ENCODE results near the gene FUT1. TPM values are rescaled to one million over a fixed set of nuclear protein-coding genes. Genes with fewer than 3 reads are reported as not detected.

The FUT1 gene
- total RNA-seq, 4 donors from 2014 or later: 0.98 to 4.2 (median 2.4) TPM

GRCh38 chr19:48713864-48714755 lies 38.3 kb downstream of the FUT1 start:
- peak overlapping the region; percentile 54 to 62 (median 59) for H3K4me3 ChIP-seq
- WGBS, 2 donors: 0 to 2% methylated on average over 43 to 63 of the region's 67 CpGs
- peaks cover 0 to 10% (median 0%) of the 10 kb centered on the region in 4 donors for H3K9me3 ChIP-seq
- peak; percentile 97 to 99 for DNase-seq (ENCODE audit: low spot score in 2 of 2)
- H3K27ac ChIP-seq: peak overlapping the region; percentile 64 to 94 (median 86)
- H3K36me3 ChIP-seq: peaks cover 0 to 11% (median 0%) of the 10 kb centered on the region in 3 donors
- no peaks in the 10 kb centered on the region for H3K27me3 ChIP-seq
- peak in 2 of 5 experiments; percentile 13 to 41 for TF ChIP-seq CTCF (IDR thresholded peaks at IDR 0.05)
- TF ChIP-seq EP300 (IDR thresholded peaks at IDR 0.05): peak; percentile 23 to 39
- peak; percentile 15 to 68 for TF ChIP-seq POLR2A (IDR thresholded peaks at IDR 0.05)
- H3K4me1 ChIP-seq: peaks cover 0 to 59% (median 36%) of the 10 kb centered on the region in 4 donors

GRCh38 chr19:48713041-48713863 lies 39.2 kb downstream of the FUT1 start:
- no peak for DNase-seq (ENCODE audit: low spot score in 2 of 2)
- 21 to 22% methylated on average over 23 to 25 of the region's 25 CpGs for WGBS, 2 donors
- H3K4me3 ChIP-seq: peak overlapping the region; percentile 30 to 60 (median 56)
- TF ChIP-seq EP300 (IDR thresholded peaks at IDR 0.05) (no peak), CTCF (IDR thresholded peaks at IDR 0.05) (peak in 1 of 5 experiments; percentile 17)
- H3K4me1 ChIP-seq: peaks cover 0 to 51% (median 32%) of the 10 kb centered on the region in 4 donors
- H3K27me3 ChIP-seq: no peaks in the 10 kb centered on the region
- H3K9me3 ChIP-seq: peaks cover 0 to 10% (median 0%) of the 10 kb centered on the region in 4 donors
- H3K27ac ChIP-seq: peak overlapping the region; percentile 21 to 92 (median 70)
- H3K36me3 ChIP-seq: peaks cover 0 to 11% (median 0%) of the 10 kb centered on the region in 3 donors

GRCh38 chr19:48711106-48711662 lies 41.3 kb downstream of the FUT1 start:
- peaks cover 0 to 23% (median 0%) of the 10 kb centered on the region in 3 donors for H3K36me3 ChIP-seq
- peaks cover 0 to 10% (median 0%) of the 10 kb centered on the region in 4 donors for H3K9me3 ChIP-seq
- peaks cover 0 to 30% (median 20%) of the 10 kb centered on the region in 4 donors for H3K4me1 ChIP-seq
- no peak overlapping the region for H3K27ac ChIP-seq
- DNase-seq (ENCODE audit: low spot score in 2 of 2): no peak
- WGBS, 2 donors: 90 to 92% methylated on average over 4 of the region's 4 CpGs
- no peak overlapping the region for H3K4me3 ChIP-seq
- TF ChIP-seq EP300 (IDR thresholded peaks at IDR 0.05) (no peak), POLR2A (IDR thresholded peaks at IDR 0.05) (no peak), CTCF (IDR thresholded peaks at IDR 0.05) (no peak)
- H3K27me3 ChIP-seq: no peaks in the 10 kb centered on the region

- 47 to 51% methylated on average over 11 of the region's 11 CpGs for WGBS, 2 donors
- Histone ChIP-seq H3K9me3 (peaks cover 0 to 10% (median 0%) of the 10 kb centered on the region in 4 donors), H3K27me3 (no peaks in the 10 kb centered on the region), H3K4me3 (no peak overlapping the region), H3K36me3 (peaks cover 0 to 36% (median 0%) of the 10 kb centered on the region in 3 donors), H3K4me1 (peaks cover 0 to 9% (median 6%) of the 10 kb centered on the region in 4 donors), H3K27ac (no peak overlapping the region)
- TF ChIP-seq CTCF (IDR thresholded peaks at IDR 0.05) (no peak), POLR2A (IDR thresholded peaks at IDR 0.05) (no peak), EP300 (IDR thresholded peaks at IDR 0.05) (no peak)
- DNase-seq (ENCODE audit: low spot score in 2 of 2): no peak
Measured at GRCh38 chr19:48708471-48708870, 44.0 kb downstream of the FUT1 start.

Measured in tibial nerve (tissue), 4 donors.